Upper lobe of left lung (tissue), 4 donors: ENCODE data around the gene ZNF436.

ENCODE experiments used
- EP300 ChIP-seq, 4 donors: sonication (generic); formaldehyde crosslinking; IDR thresholded peaks; one replicate each; pipeline ENCODE4 v1.5.1; 2017; ENCODE audit warnings: antibody characterized with exemption in 4 of 4, control low read depth in 2 of 4
- POLR2A ChIP-seq, 4 donors: fragments of 450-650 bp; IDR thresholded peaks; one replicate each; pipeline ENCODE4 v1.5.1; 2016 to 2017; ENCODE audit warnings: antibody characterized with exemption in 4 of 4, mild to moderate bottlenecking in 2 of 4
- POLR2AphosphoS5 ChIP-seq, 2 donors: sonication (generic); formaldehyde crosslinking; IDR thresholded peaks; one replicate each; pipeline ENCODE4 v1.5.1; 2017; ENCODE audit warnings: antibody characterized with exemption in 2 of 2
- TF ChIP-seq, protein P1 (sequence below), 6 experiments: fragments of 450-650 bp in 4 of 6; fragments of 200-600 bp in 2 of 6; sonication (generic) in 2 of 6; IDR thresholded peaks; one replicate each; pipeline ENCODE4 v1.5.1; 2016 to 2019; ENCODE audit warnings: antibody characterized with exemption in 6 of 6

DNA sequence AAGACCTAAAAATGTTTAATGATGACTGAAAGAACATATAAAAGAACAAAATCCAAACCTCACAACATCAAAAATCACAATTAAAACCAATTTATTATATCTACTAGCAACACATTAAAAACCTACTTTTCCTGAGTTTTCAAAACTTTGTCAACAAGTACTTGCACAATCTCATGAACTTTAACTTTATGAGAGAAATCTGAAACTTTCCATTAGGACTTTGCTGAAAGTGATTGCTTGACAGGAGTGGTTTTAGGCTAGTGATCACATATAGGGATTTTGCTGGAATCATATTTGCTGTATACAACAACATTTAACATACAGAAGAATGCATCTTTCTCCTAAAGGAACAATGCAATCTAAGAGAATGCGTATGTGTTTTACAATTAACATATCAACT is 38.8 kb downstream of the ZNF436 start:
- TF ChIP-seq POLR2A (IDR thresholded peaks at IDR 0.05) (no peak), POLR2AphosphoS5 (IDR thresholded peaks at IDR 0.05) (no peak), EP300 (IDR thresholded peaks at IDR 0.05) (no peak)
- TF ChIP-seq, protein P1, sequence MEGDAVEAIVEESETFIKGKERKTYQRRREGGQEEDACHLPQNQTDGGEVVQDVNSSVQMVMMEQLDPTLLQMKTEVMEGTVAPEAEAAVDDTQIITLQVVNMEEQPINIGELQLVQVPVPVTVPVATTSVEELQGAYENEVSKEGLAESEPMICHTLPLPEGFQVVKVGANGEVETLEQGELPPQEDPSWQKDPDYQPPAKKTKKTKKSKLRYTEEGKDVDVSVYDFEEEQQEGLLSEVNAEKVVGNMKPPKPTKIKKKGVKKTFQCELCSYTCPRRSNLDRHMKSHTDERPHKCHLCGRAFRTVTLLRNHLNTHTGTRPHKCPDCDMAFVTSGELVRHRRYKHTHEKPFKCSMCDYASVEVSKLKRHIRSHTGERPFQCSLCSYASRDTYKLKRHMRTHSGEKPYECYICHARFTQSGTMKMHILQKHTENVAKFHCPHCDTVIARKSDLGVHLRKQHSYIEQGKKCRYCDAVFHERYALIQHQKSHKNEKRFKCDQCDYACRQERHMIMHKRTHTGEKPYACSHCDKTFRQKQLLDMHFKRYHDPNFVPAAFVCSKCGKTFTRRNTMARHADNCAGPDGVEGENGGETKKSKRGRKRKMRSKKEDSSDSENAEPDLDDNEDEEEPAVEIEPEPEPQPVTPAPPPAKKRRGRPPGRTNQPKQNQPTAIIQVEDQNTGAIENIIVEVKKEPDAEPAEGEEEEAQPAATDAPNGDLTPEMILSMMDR (IDR thresholded peaks at IDR 0.05): no peak
